Kidney capillary endothelial cell (primary cell): Measurements from ENCODE around the gene ACO1.
"Not testable (repeated sequence)": the region's sequence is repeated elsewhere in the genome, so short reads cannot be mapped to it uniquely, and the experiment has no call there.

Source experiments
- DNase-seq: peaks from one replicate; pipeline ENCODE4 v3.0.0-alpha.2; 2018; ENCODE audit warnings: low spot score

Gene ACO1

DNA sequence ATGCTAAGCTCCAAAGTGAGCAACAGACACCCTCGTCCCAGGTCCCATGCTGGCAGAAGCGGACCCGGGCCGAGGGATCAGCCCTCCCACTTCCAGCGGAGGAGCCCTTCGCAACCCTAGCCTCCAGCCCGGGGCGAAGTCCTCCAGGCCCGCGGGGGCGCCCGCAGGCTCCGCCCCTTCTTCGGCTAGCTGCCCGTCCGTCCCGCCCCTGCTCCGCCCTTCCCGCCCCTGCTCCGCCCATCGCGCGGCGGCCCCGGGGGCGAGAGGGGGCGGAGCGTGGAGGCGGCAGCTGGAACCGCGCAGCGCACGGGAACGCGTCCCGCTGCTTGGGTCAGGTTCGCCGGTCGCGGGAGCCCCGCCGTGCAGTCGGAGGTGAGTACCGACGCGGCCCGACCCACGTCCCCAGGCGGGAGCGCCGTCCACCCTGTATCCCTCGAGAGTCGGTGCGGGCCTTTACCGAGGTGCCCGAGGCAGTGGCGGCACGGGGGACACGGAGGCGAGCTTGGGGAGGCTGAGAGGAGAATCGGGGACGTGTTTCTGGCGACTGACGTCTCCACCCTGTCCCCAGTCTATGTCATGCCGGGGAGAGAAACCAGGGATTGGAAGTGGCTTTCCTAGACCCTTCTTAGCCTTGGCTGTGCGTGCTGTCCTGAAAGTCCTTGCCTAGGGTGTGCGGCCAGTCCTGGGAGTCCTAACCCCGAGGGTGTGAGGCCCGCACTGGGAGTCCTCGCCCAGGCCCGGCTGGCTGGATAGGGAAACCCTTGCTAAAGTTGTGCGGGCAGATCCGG, at the start of gene ACO1:
ACO1 (plus strand) TSS at position 280 of the 788 bp plus-strand sequence. CDS start 20,864 bp downstream, outside the sequence.
- DNase-seq: peak; percentile 82

DNA sequence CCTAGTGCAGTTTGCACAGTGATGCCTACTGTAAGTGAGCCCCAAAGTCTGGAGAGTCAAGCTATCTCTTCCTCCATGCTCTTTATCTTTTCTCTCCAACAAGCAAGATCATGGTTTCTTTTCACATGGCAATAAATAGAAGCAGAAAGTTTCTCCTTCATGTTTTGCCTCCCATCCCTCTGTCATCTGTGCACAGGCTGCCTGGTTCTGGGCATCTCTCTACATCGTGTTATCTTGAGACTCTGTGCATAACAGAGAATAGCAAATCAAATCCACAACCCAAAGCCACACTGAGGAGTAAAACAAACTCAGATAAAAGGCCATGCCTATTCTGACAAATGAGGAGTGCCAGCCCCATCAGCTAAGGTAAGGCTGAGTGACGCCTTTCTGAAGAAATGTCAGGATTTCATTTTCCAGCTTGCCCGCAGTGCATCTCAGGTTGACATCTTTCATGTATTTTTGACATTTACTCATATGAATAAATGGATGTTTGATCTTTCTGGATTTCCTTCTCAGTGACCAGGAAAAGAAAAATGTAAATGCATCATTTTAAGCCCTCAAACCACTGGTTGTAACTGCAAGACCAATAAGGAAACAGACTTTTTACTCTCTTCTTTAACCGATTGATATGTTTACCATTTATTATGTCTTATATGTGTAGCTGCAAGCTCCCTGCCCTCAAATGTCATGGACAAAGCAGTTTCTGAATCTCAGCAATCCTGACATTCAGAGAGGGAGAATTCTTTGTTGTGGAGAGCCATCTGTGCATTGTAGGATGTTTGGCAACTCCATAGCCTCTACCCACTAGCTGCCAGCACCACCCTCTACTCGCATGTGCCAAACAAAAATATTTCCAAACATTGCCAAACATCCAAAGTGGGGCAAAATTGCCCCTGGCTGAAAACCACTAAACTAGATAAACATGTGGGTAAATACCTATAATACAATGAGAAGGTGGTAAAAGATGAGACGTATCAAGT, 49.2 kb upstream of the ACO1 start:
- DNase-seq: no peak

- no peak for DNase-seq
These were observed 45.0 kb upstream of the ACO1 start for GRCh38 chr9:32339424-32339823.

GRCh38 chr9:32340361-32340760, 44.1 kb upstream of the ACO1 start:
- DNase-seq: no peak

DNA sequence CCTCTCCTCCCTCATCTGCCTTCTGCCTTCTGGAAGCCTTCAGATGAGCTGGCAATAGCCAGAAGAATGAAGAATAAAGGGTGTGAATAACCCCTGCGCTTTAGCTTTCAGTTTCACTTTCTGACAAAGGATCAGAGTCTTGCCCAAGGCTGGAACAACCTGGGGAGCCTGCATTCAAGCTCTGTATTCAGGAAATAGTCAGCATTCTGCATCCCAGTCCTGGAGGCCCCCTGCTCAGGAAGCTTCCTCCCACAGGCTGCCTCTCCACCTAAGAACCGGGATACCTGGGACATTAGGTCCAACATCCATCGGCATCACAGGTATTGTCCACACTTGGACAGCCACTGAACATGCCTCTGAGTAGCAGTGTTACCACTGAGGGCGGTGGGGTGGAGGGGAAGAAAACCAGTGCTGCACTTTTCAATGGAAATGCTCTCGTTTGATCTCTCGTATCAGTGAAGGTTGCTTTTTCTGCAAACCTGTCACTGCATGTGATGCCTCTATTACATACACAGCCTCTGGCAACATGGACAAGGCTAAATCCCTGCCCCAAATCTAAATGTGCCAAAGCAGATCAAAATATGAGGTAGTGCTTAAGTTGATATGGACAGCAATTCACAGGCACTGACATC, 39.8 kb upstream of the ACO1 start:
- DNase-seq: peak; percentile 2

DNA sequence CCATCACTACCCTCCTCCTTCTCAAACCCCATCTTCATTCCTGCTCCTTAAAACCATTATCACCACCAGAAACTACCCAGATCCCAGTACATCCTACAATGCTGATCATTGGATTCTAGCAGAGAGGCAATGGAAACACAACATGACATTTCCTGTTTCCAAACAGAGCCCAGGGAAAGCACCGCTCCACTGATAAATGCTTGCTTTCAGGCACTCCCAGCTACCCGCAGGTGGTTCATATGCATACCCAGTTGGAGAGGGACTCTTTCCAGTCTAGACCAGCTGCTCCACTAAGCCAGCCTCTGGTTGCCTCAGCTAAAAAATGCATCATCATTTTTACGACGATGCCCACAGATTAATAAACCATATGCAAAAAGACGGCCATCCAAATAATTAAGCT, 39.2 kb upstream of the ACO1 start:
- no peak for DNase-seq

DNA sequence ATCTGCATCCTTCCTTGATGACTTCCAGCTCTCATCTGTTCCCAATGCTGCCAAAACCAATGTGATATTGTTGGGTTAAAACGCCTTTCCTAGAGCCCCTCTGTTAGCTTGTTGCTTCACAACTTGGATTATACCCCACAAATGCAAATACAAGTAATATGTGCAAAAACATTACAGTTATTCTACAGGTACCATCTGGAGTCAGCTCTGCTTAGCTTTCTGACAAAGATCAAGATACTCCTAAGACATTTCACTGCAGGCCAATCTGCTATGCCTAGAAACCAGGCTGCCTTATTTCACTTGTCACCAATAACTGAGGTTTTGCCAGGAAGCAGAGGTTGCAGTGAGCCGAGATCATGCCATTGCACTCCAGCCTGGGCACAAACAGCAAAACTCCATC, 36.9 kb upstream of the ACO1 start:
- no peak for DNase-seq

- DNase-seq: no peak
These were observed 36.2 kb upstream of the ACO1 start for GRCh38 chr9:32348106-32348695.

DNA sequence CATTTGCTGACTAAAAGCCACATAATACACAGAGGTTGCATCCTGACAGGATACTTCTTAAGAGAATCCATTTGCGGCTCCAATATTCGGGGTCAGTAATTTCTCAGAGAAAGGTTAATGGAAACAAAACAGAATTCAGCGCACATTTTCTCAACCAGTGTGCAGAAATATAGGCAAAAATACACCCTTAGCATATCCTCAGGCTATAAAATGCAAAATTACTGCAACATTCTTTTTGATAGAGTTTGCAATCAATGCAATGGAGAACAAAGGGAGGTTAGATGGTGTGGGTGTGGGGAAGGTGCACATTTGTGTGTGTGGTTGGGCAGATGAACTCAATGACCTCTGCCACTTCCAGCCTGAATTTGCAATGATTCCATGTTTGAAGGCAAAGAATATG, 35.4 kb upstream of the ACO1 start:
- DNase-seq: no peak

- DNase-seq: peak; percentile 18
These were observed 33.8 kb upstream of the ACO1 start for GRCh38 chr9:32350682-32351081.

DNA sequence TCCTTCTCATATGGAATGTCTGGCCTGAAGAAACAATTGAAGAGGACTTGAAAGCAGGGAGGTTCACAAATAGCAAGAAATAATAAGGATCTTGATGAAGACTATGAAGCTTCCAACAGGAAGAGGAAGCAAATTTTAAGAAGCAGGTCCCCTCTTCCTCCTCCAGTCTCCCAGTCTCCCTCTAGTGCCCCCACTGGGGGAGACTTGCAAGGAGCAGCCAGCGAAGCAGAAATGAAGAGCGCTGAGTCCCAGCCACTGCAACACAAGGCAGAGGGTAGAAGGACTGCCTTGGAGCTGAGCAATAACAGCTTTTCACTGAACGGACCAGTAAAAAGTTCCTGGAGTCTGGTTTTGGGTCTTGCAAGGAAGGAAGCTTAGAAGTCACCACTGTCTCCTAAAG, 32.6 kb upstream of the ACO1 start:
- DNase-seq: no peak

- not testable (repeated sequence) for DNase-seq
These were observed 31.0 kb upstream of the ACO1 start for GRCh38 chr9:32353476-32353875.

DNA sequence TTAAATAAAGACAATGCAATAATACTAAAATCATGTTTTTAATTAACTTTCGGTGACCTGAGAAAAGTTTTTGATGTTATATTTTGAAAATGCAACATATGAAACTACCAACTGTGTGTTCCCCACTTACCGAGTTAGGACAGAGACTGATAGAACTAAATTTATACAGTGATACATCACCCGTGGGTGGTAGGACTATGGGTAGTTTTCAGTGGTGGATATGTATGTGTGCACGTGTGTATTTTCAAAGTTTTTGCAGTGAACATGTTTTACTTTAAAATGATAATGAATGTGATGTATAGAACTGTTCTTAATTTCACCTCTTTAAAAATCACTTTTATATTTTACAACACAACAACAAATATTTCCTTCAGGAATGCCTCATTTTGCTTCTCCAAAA, 25.0 kb upstream of the ACO1 start:
- DNase-seq: no peak

DNA sequence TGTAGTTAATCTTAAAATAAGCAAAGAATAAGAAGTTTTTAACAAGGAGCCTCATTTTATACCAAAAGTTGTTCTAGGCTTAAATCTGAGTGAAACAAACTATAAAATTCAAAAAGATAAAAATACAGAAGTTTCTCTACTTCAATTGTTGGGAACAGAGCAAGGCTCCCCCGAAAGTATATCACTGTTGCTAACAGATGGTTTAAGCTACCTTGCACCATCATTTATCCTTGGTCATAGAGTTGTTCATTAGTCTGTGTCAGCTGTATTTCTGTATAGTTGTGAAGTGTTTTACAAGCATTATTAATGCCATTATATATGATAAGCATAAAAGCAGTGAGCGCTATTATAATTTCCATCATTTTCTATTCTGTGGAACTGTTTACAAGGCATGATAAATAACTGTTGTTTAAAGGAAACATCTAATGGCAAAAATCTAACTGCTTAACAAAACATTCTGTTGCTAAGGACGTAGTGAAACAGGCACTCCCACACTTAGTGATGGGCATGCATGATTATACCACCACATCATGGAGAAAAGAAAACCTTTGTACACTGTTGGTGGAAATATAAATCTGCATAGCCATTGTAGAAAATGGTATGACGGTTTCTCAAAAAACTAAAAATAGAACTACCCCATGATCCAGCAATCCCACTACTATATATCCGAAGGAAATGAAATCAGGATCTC, 23.3 kb upstream of the ACO1 start:
- DNase-seq: no peak

DNA sequence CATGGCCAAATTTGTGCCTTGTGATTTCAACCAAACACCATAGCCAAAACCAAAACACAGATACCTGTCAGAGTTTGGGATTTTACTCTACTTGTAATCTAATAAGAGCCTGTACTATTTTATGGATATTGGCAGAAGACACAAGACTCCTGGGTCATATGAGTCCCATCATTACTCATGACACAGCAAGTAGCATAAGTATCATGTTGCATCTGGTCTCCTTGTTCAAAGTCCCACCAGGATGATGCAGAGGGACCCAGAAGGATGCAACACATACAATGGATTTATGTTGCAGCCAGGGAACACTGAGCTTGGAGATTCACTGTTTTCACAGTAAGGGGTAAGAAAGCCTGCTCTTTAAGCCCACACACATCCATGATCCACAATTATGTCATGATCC, 13.2 kb upstream of the ACO1 start:
- DNase-seq: no peak

- no peak for DNase-seq
These were observed 12.8 kb upstream of the ACO1 start for GRCh38 chr9:32371679-32372078.

DNA sequence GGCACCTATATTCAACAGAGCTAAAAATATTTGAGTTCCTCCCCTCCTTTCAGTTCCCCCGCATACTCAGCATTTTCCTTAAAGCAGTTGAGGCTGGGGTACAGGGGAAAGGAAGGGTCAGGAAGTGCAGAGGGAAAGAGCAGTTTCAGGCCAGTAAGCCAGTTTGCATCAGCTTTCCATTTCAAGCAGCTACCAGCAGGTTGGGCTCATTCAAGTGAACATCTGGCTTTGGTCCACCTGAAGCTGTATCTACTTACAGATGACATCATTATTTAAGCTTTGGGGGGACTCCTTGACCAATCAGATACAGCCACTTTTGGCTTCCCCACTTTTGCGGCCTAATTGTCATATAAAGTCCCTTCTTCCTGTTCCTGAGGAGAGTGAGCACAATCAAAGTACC, 8.2 kb upstream of the ACO1 start:
- DNase-seq: no peak

DNA sequence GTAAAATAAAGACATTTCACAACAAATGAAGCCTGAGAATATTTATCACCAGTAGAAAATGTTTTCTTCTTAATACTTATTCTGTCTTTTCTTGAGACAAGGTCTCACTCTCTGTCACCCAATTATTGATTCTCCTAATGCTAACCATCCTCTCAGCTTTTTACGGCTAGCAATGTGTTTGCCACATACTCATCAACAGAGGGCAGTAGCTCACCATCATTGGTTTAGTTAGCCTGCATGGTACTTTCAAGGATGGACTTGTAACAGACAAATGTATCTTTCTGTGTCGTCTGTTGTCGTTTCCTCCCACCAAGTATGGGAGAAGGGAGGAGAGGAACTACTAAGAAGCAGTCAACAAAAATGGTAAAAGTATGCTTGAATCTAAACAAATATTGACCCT, 5.9 kb upstream of the ACO1 start:
- peak; percentile 75 for DNase-seq

- peak; percentile 81 for DNase-seq
These were observed 5.3 kb upstream of the ACO1 start for GRCh38 chr9:32378993-32379729.

DNA sequence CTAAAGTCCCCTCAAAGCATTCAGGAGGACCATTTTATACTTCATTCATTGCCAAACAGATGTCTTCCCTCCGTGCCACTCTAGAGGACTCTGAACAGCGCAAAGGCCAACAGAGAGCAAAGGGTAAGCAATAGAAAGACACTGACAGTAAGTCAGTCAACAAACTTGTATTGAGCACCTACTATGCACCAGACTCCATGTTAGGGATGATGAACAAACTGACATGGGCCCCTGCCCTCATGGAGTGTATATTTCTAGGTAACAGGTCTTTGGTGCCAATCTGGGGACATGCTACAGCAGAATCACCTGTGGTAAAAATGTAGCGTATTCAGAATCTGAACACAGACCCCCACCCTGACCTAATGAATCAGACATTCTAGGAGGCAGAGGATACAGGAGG, 3.5 kb upstream of the ACO1 start:
- no peak for DNase-seq
